HG02763 (cell line): ENCODE data around the gene MAGI1.

ENCODE experiments used
- ATAC-seq: cut with Tn5 transposase; IDR thresholded peaks from one replicate; pipeline ENCODE4 v1.9.1; 2021; ENCODE audit warnings: mild to moderate bottlenecking, moderate library complexity; ENCODE audit not compliant: unreplicated experiment

The MAGI1 gene

DNA sequence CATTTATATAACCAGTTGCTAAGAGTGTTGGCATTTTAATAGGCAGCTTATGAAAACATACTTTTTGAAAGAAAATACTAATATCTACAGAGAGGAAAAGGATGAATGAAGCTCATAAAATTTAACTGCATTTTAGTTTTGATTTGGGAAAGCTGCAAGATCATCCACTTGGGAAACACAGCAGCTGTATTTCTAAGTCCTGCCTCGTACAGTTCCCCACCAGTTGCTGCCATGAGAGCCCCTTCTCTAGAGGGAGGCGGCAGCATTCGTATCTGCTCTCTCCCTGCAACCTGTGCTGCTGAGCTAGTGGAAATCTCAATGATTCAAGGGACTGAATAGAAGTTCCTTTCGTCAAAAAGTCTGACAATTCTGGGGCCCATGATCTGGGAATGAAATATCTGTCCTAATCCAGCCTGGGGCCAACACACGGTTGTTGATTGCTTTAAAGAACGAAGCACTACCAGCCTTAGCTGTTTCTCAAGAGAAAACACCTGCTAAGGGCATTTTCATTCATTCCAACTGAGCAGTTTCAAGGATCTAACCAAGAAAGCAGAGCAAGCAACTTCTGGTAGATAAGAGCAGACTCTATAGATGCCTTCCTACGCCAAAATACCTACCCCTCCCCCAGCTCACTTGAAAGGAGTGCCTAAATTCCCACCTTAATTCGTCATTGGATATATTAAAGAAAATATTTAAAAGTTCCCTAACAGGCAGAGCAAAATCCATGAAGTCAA, 223.7 kb downstream of the MAGI1 start:
- ATAC-seq, result no peak

DNA sequence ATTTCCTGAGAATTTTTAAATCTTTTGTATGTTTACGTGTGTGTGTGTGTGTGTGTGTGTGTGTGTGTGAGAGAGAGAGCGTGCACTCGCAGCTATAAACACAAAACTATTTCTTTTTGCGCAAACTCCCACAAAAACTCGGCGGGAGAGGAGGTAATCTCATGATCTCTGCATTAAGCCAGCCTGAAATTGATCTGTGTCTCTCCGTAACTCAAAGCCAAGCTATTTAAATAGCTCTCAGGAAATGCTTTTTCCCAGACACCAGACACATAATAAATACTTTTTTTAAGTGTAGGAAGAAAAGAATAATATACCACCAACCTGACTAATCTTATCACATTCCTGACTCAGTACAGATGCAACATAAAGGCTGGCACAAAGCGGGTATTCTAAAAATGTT, 226.8 kb downstream of the MAGI1 start:
- no peak for ATAC-seq

DNA sequence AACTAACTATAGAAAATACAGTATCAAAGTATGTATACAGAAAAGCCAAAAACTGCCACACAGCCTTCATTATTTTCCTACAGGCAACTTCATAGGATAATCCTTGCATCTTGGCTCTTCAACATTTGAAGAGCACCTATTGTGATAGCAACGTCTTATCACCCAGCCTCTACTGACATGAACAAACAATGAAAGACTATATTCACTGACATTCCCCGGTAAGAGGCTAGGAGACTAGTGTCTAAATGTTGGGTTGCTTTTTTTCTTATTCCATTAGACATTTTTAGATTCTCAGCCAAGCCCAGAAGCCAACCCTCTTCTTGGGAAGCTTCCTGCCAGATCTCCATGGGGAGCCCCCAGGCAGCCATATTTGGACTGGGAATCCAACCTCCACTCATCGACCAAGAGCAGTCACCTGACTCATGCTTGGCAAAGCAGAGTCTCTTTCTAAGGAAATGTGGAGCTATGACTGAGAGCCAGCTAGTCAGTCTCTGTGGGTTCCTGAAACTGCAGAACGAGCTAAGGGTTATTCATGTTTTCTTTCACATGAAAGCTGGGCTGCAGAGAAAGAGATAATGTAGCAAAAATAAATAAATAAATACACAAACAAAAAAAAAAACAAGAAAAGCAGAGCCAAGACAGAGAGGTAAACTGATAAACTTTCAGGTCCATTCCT, 227.5 kb downstream of the MAGI1 start:
- ATAC-seq, result no peak

DNA sequence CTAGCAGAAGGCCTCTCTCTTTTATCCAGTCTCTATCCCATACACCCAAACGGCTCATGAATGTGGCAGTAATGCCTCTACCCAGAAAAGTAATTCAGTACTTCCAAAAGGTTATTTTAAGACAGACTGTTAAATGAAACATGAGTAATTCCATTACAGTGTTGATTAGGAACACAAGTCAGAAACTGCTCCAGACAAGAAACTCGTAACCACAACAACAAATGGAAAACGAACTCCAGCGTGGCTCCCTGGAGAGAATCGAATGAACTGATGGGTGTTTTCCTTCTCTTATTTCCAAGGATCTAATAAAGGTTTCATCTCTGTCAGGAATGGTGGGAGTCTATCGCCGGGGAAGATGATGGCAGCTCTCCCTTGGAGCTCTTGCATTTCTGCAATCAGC, 228.4 kb downstream of the MAGI1 start:
- no peak for ATAC-seq

DNA sequence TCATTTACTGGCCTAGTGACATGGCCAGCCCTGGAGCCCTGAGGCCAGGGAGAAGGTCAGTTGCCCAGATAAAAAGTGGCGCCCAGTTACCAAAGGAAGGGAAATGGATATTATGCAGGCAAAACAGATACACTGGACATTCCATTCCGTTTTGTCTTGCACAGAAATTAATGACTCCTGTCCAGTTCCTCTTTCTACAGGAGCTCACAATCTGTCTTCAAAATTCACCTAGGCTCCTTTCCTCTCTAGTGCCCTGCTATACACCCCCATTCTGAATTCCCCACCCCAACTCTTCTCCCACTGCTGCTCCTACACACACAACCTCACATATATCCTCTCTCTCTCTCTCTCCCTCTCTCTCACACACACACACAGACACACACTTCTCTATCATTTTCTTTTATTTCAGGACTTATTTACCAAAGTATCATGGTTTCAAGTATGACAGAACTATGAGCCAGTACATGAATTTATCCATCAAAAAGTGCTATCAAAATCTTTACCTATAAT, 229.0 kb downstream of the MAGI1 start:
- ATAC-seq, result no peak

DNA sequence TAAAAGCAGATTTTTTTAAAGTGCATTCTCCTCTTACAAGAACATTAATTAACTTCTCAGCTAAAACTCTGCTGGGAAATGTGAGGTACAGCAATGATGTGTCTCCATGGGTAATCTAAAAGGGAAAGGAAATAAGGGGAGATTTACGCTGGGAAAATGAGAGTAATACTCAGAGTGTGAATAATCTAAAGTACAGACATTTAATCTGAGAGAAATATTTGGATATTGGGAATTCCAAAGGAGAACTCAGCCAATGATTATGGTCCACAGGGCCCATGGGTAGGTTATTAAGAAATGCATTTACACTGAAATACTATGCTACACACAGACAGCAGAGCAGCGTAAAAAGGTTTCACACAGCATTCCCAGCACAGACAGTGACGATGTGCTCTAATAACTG, 229.9 kb downstream of the MAGI1 start:
- ATAC-seq, result no peak

DNA sequence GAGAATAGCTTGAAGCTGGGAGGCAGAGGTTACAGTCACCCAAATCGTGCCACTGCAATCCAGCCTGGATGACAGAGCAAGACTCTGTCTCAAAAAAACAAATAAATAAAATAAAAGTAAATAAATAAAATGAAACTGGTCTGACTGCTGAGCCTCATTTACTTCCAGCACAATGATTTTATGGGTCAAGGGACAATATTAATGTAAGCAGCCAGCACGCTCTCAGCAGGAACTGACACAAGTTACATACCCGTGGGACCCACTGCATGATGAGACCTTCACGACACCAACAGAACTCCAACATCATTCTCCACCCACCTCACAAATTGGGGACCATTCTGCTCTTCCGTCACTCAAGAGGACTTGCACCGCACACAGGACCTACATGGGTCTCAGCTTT, 230.3 kb downstream of the MAGI1 start:
- no peak for ATAC-seq

DNA sequence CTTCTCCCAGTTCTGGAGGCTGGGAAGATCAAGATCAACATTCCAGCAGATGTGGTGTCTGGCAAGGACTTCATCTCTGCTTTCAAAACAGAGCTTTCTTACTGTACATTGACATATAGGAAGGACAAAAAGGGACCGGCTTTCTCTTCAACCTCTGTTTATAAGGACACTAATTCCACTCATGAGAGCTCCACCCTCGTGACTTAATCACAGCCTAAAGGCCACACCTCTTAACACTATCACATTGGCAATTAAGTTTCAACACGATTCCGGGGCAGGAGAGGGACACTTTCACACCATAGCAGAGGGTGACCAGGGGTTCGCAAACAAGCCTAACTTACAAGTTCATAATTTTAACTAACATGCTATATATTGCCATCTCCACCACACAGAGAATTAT, 231.5 kb downstream of the MAGI1 start:
- no peak for ATAC-seq

DNA sequence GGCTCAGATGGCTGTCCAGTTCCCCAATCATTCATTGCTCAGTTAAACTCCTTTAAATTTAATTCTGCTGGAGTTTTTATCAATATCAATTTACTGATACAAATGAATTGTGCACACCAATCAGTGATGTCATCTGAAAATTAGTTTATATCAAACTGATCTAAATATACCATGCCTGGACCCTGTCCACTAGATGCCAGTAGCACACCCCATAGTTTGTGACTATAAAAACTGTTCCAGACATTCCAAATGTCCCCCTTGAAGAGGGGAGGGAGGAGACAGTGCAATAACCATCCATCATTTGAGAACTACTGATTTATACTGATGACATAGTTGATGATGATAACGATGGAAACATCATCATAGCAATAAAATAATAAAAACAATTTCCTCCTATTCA, 232.1 kb downstream of the MAGI1 start:
- no peak for ATAC-seq

DNA sequence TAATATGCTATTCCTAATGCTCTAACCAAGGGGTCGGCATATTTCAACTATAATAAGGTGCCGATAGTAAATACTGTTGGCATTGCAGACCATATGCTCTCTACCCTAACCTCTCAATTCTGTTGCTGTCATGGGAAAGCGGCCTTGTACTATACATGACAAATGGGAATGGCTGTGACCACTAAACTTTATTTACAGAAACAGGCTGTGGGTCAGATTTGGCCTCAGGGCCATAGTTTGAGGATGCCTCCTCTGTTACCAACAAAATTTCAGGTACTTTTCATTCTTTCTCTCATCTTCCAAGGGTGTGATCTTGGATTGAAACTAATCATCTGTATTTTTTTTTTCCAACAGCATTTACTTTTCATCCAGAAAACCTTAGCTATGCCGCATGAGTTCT, 242.0 kb downstream of the MAGI1 start:
- no peak for ATAC-seq

DNA sequence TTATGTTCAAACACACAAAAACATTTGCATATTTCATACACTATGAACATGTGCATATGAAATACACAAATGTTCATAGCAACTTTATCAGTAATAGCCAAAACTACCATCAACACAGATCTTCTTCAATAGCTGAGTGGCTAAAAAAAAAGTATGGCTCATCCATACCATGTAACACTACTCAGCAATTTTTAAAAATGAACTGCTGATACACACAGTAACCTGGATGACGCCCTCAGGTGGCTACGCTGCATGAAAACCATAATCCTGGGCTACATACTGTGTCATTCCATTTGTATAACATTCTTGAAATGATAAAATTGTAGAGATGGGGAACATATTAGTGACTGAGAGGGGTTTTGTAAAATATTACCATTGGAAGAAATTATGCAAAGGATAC, 243.6 kb downstream of the MAGI1 start:
- ATAC-seq, result no peak

DNA sequence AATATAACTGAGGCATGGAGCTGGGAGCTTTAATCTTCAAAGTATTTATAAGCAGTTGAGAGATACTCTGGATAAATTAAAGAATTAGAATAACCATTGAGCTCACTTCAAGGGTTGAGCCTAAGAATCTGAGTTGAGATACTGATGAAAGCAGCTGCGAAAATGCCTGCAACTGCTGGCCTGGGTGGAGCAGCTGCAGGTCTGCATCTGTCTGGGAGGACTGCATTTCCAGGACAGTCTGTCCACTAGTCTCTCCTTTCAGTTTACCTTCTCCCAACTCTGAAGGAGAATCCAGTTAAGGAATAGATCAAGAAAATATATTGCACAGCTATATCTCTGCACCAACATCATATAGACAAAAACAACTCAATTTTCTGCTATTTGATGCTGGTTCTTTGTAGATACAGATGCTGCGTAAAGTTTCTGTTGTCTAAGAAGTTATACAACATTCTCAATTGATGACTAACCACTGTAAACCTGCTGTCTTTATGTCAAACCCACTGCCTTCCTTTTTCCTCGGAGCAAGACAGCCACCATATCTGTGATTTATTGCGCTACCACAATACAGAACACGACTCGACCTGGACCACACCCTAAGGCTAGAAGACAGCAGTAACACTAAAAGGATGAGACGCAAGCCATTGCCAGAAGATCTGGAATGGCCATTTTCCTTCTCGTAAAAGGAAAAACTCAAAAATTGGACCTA, 245.1 kb downstream of the MAGI1 start:
- ATAC-seq, result no peak

DNA sequence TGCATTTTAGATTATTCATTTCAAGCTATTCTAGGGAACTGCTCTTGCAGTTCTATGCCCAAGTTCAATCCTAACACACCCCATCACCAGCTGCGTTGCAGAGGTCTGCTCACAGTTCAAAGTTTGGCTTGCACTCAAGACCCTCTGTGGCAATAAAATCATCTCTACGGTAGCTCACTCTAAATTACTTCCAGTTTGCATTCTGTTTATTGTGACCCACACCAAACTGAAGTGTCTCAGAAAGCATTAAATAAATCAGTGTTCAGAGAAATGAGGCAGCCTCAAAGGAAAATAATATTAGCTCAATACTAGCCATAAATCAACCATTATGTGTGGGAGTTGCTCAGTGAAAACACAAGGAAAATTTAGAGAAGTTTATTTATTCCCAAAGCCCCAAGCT, 250.3 kb downstream of the MAGI1 start:
- ATAC-seq, result no peak

DNA sequence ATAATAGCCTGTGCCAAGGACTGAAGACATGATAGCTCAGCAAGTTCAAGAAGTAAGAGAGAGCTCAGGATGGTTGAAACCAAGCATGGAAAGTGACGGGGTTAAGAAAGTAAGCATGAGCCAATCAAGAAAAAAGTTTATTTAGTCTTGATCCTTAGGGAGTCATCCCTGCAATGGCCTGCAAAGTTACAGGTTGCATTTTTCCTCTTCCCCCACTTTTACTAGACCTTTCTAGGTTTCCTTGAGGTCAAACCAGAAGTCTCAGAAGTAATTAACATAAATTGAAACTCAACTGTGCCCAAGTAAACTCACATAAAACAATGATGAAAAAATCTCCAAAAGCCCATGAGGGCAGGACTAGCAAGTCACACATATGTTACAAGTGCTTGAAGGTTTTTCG, 250.9 kb downstream of the MAGI1 start:
- no peak for ATAC-seq

DNA sequence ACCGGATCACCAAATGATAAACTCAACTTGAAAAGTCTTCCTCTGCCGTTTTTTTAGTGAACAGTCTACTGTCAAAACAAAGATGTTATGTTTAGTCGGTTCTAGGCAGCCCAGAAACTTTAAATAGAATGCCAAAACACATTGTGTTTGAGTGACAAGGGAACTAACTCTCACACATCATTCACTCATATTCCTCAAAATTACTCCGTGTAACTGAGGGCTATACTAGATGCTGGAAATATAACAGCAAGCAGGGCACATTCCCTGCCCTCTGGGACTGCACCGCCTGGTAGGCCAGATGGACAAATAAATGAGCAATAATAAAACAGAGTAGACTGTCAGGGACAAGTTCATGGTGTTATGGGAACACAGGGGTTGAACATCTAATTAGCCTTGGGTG, 251.4 kb downstream of the MAGI1 start:
- no peak for ATAC-seq

DNA sequence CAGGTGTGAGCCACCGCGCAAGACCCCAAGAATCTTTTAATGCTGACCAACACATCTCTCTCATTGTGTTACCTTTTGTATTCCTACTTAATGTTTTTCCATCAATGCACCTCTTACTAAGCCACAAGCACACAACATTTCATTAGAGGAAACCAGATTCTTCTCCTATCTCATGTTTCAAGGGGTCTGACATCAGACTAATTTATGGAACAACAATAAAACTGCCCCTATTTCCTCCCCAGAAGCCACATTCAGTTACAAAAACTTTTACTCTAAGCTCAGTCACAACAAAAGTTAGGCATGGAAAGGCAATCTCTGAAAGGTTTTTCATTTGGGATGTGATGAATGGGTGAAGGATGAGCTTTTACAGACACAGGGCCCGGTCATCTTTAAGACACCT, 251.8 kb downstream of the MAGI1 start:
- no peak for ATAC-seq

DNA sequence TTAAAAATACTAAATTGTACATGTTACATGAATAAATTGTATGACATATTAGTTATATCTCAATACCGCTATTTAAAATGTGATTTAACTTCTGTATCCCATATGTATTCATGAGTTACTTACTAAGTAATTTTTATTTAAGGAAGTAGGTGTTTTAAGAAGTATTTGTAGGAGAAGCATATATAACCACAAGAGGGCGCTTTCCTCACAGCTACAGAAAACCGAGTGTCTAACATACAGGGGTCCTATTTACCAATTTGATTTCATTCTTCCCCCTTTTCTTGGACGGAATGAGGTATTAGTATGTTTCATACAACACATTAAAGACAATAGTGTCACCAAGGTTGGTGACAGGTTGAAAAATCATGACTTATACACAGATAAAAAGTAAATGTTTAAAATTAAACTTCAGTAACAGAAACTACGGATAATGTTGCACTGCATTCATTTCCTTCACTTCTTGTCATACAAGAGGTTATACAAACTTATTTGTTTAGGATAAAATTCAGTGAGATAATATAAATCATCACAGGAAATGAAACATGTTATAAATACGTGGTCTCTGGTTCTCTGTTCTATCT, 253.6 kb downstream of the MAGI1 start:
- no peak for ATAC-seq

DNA sequence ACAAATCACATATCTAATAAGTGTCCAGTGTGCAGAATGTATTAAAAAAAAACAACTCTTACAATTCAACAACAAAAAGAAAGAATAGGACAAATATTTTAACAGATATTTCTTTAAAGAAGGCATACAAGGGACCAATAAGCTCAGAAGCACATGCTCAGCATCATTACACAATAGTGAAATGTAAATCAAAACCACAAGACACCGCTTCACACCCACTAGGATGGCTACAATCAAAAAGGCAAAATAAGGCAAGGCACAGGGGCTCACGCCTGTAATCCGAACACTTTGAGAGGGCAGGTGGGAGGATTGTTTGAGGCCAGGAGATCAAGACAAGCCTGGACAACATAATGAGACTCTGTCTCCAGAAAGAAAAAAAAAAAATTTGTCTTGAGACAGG, 255.6 kb downstream of the MAGI1 start:
- no peak for ATAC-seq

DNA sequence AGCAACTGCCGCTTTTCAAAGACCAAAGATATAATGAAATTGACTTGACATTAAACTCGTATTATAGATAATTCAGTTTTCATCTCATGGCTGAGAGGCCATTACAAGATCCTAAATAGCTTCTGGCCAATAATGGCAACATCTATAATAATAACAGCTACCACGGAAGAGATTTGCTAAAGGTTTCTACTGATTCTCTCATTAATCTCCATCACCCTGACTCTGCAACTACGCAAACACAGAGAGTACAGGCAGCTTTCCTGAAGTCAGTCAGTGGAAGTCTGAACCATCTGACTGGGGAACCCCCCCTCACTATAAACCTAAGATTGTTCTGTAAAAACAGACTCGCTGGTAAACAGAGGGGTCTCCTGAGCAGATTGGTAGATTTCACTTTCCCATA, 257.1 kb downstream of the MAGI1 start:
- no peak for ATAC-seq

DNA sequence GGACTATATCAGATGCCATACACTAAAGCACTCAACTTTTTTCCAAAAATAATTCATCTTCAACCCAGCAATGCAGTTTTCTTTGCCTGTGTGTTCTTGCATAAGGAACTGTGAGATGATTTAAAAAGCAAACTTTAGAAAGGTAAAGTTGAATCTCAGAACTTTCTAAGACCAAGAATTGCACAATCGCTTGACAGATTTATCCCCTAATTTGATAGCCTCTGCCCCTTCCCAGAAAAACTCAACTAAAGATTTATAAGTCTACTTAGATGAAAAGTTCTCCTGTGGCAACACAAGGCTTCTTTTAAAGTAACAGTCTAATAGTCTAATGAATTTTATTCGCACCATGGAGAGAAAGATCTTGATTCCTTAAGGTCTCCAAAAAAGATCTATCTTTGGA, 259.3 kb downstream of the MAGI1 start:
- ATAC-seq, result no peak

DNA sequence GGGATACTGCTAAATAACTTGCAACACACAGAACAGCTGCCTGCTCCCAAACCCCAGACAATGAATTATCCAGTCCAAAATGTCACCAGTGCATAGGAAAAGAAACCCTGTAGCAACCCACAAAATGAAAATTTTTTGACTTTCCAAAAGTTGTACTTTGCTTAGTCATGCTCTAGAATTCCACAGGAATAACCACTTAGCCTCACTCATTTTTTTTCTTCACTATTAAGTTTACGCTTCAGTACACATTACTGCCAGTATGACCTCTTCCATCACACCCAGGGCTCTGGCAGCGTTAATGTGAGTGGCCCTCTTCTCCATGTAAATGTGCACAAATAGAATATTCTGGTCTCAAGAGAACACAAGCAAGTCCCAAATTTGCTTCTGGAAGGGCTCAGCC, 259.8 kb downstream of the MAGI1 start:
- no peak for ATAC-seq

DNA sequence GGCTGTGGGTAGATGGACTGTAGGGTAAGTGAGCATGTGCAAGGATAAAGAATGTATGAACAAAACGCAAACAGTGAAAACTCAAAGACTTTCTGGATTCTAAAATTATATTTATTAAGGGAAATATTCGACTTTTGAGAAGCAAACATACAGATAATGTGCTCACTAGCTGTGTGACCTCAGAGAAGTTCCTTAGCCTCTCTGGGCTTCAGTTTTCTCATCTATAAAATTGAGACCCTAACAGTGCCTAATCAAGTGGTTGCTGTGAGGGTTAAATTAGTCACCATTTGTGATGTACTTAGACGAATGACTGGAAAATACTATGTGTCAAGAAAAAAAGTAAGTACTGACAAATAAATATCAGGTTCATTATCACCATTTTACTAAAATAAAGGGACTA, 261.7 kb downstream of the MAGI1 start:
- no peak for ATAC-seq
